ENCODE results near the gene NINJ1. TPM values are rescaled to one million over a fixed set of nuclear protein-coding genes. Genes with fewer than 3 reads are reported as not detected.

Gene NINJ1
- total and polyA plus RNA-seq, 2 of the 8 experiments (the other 6 are each of a cell fraction or from before 2014, with no cell fraction given): 28.2 to 65.6 TPM

DNA sequence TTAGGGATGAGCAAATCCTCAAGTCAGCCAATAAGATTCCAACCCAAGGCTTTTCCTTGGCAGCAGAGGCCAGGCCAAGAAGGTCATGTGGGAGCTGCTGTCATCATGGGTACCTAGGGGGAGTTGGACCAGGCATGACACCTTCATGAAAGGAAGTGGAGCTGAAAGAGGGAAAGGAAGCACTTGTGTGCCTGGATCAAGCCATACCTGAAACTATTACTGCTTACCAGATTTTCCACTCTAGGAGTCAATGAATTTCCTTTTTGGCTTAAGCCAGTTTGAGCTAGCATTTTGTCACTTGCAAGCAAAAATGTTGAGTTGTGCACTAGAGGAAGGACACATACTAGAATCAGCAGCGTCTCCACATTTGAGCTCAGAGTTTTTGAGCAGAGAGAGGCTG is 35.4 kb upstream of the NINJ1 start (continued):
- TF ChIP-seq TEAD4 (IDR thresholded peaks at IDR 0.05; ENCODE audit: low read depth, low read length) (no peak), RNF2 (IDR thresholded peaks at IDR 0.05; ENCODE audit: borderline replicate concordance, low read depth, low read length, missing control alignments, poor library complexity, severe bottlenecking) (no peak), TAF7 (optimal IDR thresholded peaks at IDR 0.05; ENCODE audit: borderline replicate concordance, low read depth, low read length) (no peak), JUND (IDR thresholded peaks at IDR 0.05; ENCODE audit: low read length) (no peak)

All from H1 (cell line).